Activated CD4-positive, alpha-beta T cell treated with anti-CD3 and anti-CD28 coated beads, Interleukin-2, amount 50 U/mL, for 4 hours (primary cell): ENCODE measurements around the gene IL1RAPL2.
"Not testable (repeated sequence)": the region's sequence is repeated elsewhere in the genome, so short reads cannot be mapped to it uniquely, and the experiment has no call there.

Experiments used
- DNase-seq, 2 experiments: peaks; one replicate each; pipeline ENCODE4 v3.0.0-alpha.2; 2020

The IL1RAPL2 gene

GRCh38 chrX:105636667-105637066 lies 1070.7 kb downstream of the IL1RAPL2 start:
- no peak for DNase-seq

GRCh38 chrX:105645667-105646357 lies 1079.8 kb downstream of the IL1RAPL2 start:
- no peak for DNase-seq

GRCh38 chrX:105646592-105647372 lies 1080.8 kb downstream of the IL1RAPL2 start:
- no peak for DNase-seq

GRCh38 chrX:105647749-105648148 lies 1081.8 kb downstream of the IL1RAPL2 start:
- DNase-seq = no peak

GRCh38 chrX:105648732-105649131 lies 1082.7 kb downstream of the IL1RAPL2 start:
- no peak for DNase-seq

- no peak for DNase-seq
These were observed 1084.6 kb downstream of the IL1RAPL2 start for GRCh38 chrX:105650577-105650976.

- DNase-seq = no peak
These were observed 1085.0 kb downstream of the IL1RAPL2 start for GRCh38 chrX:105650986-105651385.

- DNase-seq = no peak
These were observed 1087.9 kb downstream of the IL1RAPL2 start for GRCh38 chrX:105653891-105654290.

GRCh38 chrX:105658136-105658535 lies 1092.1 kb downstream of the IL1RAPL2 start:
- no peak for DNase-seq

- DNase-seq = no peak
These were observed 1096.2 kb downstream of the IL1RAPL2 start for GRCh38 chrX:105662248-105662647.

- DNase-seq = no peak
These were observed 1098.2 kb downstream of the IL1RAPL2 start for GRCh38 chrX:105664243-105664642.

- not testable (repeated sequence) for DNase-seq
These were observed 1118.3 kb downstream of the IL1RAPL2 start for GRCh38 chrX:105684288-105684687.

- no peak for DNase-seq
These were observed 1128.8 kb downstream of the IL1RAPL2 start for GRCh38 chrX:105694839-105695238.

- DNase-seq = no peak
These were observed 1129.5 kb downstream of the IL1RAPL2 start for GRCh38 chrX:105695451-105695850.

GRCh38 chrX:105696870-105697269 lies 1130.9 kb downstream of the IL1RAPL2 start:
- no peak for DNase-seq

GRCh38 chrX:105697984-105698781 lies 1132.2 kb downstream of the IL1RAPL2 start:
- DNase-seq = no peak

- no peak for DNase-seq
These were observed 1134.3 kb downstream of the IL1RAPL2 start for GRCh38 chrX:105700331-105700730.

GRCh38 chrX:105701310-105702052 lies 1135.5 kb downstream of the IL1RAPL2 start:
- DNase-seq = no peak

GRCh38 chrX:105703876-105704275 lies 1137.9 kb downstream of the IL1RAPL2 start:
- no peak for DNase-seq

GRCh38 chrX:105706041-105706440 lies 1140.0 kb downstream of the IL1RAPL2 start:
- DNase-seq = no peak

GRCh38 chrX:105711805-105712204 lies 1145.8 kb downstream of the IL1RAPL2 start:
- DNase-seq = no peak

- no peak for DNase-seq
These were observed 1149.7 kb downstream of the IL1RAPL2 start for GRCh38 chrX:105715746-105716145.
